GM18526 (cell line): ENCODE measurements around the gene MEF2A.

Source experiments
- POLR2A ChIP-seq: IDR thresholded peaks from 3 replicates; pipeline ENCODE4 v1.6.1; 2011; ENCODE audit not compliant: insufficient read length; ENCODE audit errors: extremely low read depth

The MEF2A gene

DNA sequence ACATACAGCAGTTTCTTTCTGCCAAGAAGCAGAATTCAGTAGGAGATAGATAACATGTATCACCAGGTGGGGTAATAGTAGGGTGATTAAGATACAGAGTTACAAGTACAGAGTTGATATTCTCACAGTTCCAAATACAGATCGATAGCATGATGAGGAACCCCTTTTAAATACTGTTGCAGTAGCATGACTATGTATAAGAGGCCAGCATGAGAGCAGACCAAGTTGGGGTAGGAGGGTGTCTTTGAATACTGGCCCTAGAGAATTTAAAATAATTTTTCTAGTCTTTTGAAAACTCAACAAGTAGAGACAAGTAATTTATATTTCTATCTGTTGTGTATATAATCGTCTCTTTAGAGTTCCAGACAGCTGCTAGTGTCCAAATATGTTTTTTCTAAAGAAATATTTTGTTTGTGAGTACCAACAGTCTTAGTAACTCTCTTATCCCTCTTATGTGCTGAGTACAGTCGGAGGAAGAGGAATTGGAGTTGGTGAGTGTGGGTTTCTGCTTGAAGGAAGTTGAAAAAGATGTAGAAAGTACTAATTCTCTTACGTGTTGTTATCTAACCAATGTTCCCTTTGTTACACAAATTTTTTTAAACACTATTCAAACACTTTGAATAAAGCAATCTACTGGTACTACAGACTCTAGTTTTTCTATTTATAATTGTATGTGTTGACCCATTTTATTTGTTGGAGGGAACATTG is 137.3 kb downstream of the MEF2A start:
- TF ChIP-seq POLR2A: no peak

DNA sequence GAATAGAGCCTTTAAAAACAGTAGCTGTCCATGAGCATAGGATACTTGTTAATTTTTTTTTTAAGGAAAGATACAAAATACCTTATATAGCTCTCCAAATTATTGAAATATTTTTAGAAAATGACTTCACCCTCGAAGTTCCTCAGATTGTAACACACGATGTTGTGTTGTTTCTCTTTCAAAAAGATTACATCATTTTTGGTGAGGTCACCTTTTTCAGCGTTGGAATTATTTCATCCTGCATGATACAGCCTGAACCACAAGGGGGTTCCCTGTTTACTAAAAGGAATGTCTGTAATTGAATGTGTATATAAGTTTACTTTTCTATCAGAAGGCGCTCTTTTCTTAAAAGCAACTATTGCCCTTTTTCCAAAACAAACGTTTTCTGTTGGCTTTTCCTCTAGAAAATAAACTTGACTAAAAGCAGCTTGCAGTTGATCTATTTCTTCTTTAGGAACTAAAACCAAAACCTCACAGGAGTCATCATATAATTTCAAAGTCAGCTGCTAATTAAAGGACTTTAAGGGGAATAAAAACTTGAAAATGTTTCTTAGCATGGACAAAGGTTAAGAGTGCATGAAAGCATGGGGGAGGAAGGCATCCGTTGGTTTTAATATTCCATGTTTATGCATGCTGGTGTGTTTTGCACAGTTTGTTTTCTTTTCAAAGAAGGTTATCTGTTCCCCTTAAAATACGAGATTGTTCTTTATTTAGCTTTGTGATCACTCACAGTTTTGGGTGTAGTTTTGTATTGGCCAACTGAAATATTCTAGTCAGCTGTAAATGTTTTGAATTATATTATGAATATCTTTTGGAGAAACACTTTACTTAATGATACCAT is 138.0 kb downstream of the MEF2A start:
- TF ChIP-seq POLR2A: no peak

GRCh38 chr15:99704444-99704838 is 138.7 kb downstream of the MEF2A start:
- TF ChIP-seq POLR2A: no peak

GRCh38 chr15:99706557-99707303 is 140.9 kb downstream of the MEF2A start:
- TF ChIP-seq POLR2A: no peak

DNA sequence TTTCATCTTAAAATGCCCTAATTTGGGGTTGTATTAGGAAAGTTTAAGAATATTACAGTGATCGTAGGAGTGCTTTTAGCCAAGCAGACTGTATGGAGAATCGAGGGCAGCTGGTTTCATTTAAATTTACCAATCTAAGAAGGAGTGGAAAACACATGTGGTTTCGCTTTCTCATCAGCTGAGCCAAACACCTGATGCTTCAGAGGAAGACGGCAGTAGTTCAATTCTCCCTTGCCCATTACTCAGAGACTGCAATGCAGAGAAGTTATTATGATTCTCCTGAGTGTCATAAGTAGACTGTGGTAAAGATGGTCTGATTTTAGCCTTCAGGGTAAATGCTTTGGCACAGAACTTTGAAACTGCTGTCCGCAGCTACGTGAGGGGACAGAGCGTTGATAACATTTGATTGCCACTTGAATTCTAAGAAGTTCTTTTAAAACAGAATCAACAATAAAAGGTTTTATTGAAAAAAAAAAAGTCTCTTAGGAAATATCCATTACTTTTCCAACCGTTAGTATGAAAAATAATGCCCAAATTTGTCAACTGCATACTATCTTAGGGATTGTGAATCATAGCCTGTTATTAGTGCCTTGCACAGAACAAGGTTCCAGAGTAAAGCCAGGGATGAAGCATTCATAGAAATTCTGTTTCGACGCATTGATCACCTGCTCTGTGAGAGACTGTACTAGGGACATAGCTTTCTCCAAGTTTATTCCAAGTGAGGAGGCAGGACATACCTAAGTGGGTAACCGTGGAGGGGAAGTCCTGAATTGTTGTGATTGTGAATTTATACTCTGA is 141.9 kb downstream of the MEF2A start:
- no peak for TF ChIP-seq POLR2A

DNA sequence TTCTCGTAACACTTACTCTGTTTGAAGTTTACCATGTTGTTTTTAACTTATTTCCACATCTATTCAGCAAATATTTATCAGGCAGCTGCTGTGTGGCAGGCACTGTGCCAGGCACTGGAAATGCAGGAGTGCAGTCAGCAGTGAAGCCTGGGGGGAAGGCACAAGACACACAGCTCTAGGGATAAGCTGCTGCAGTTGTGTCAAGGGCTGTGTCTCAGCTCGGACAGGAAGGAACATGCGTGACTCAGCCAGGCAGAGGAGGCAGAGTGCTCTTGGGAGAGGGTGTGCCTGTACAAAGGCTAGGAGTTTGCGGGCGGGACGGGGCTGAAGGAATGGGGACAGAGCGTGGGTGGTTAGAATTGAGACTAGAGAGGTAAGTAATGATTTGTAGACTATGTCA is 142.8 kb downstream of the MEF2A start:
- no peak for TF ChIP-seq POLR2A

- TF ChIP-seq POLR2A: no peak
Observed at GRCh38 chr15:99709243-99709986, 143.6 kb downstream of the MEF2A start.

DNA sequence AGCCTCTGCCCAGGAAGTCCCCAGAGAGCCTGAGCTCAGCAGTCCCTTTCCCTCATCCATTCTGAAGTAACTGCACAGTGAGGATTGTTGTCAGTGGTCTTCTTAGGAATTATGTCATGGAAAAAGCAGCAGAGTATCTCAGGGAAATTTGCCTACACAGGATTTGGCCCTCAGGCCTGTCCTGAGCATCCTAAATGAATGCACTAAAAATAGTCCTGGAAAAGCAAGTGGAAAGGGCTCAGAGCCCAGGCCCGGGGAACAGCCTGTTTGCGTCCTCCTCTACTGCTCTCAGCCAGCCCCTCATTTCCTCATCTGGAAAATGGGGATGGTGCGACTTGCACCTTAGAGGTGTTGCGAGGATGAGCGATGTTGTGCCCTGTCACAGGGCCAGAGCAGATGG is 145.8 kb downstream of the MEF2A start:
- no peak for TF ChIP-seq POLR2A

GRCh38 chr15:99712415-99712814 is 146.6 kb downstream of the MEF2A start:
- TF ChIP-seq POLR2A: no peak

DNA sequence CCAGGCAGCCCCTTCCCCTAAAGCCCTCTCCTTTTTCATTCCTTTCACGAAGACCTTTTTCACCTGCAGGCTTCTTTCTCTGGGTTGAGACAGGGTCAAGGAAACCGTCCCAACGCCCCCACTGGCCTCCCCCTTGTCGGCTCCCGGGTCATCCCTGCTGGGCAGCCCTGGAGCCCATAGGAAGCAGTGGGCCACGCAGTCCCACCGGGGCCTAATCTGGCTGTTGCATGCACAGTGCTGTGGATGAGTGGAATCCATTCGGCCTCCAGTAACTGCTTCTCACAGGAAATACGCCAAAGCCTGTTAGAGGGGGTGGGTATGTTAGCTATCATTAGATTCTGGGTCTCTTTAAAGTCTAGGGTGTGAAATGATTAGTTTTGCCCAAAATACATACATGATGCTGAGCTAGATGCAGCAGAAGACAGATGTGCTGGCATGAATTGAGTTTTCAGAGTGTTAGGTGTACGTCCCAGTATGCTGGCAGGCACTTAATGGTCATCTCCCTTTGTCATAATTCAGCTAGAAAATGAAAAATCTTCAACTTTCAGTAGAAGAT is 150.8 kb downstream of the MEF2A start:
- TF ChIP-seq POLR2A: no peak

DNA sequence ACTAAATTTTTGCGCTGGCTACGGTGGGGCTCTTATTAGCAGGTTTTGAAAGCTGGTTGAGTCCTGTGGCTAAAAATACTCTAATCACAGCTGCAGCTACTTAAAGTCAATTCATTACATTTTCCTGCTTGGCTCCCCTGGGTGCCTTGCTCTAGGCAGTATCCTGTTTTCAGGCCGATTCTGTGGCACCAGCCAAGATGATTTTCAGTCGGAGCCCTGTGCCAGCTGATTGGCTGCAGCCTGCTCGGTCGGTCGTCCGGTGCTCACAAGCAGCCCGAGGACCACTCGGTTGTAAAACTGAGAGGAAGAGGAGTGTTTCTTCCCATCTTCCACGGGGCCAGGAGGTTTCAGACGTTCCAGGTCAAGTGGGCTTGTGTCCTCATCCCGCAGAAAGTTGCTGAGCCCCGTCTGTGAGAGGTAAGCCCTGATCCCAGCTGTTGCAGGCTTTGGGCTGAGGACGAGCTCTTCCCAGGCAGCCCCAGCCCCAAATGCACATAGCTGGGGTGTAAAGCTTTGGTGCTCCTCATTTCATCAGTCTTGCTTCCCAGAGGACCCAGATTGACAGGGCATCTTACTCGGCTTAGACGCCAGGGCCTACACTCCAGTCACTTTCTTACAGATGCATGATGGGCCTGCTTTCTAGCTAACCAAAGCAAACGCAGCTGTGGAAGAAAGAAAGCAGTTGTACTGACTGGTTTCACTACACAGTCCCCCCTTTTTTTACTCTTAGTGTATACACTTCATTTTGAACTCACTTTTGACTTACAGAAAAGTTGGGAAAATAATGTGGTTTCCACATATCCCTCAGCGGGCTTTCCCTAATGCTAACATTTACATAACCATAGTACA is 151.6 kb downstream of the MEF2A start:
- TF ChIP-seq POLR2A: no peak

GRCh38 chr15:99718421-99718820 is 152.6 kb downstream of the MEF2A start:
- no peak for TF ChIP-seq POLR2A

GRCh38 chr15:99719096-99719541 is 153.3 kb downstream of the MEF2A start:
- no peak for TF ChIP-seq POLR2A
